NCI-H2107 treated with DMSO at 0.1 percent for 48 hours (cell line): ENCODE results near the gene CCDC183.
"Not testable (repeated sequence)": the region's sequence is repeated elsewhere in the genome, so short reads cannot be mapped to it uniquely, and the experiment has no call there.

Experiments used
- DNase-seq: peaks from one replicate; lab custom pipeline; 2025; ENCODE audit not compliant: unreplicated experiment; lab: John Stamatoyannopoulos, UW

Gene CCDC183

GRCh38 chr9:136760424-136760823, 35.7 kb upstream of the CCDC183 start:
- no peak for DNase-seq

DNA sequence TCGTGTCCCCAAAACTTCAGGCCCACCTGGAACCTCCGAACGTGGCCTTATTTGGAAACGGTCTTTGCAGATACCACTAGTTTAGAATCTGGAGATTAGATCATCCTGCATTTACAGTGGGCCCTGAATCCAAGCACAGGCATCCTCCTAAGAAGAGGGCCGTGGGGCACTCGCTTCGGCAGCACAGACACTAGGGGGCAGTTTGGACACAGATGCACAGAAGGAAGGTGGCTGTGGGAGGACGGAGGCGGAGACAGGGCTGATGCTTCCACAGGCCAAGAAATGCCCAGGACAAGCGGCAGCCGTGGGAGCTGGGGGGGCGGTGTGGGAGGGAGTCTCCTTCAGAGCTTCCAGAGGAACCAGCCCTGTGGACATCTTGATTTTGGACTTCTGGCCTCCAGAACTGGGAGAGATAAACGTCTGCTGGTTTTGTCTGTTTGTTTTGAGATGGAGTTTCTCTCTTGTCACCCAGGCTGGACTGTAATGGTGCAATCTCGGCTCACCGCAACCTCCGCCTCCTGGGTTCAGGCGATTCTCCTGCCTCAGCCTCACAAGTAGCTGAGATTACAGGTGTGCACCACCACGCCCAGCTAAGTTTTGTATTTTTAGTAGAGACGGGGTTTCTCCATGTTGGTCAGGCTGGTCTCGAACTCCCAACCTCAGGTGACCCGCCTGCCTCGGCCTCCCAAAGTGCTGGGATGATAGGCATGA, 35.1 kb upstream of the CCDC183 start:
- DNase-seq, result not testable (repeated sequence)

- no peak for DNase-seq
These were observed 34.6 kb upstream of the CCDC183 start for GRCh38 chr9:136761545-136761981.

DNA sequence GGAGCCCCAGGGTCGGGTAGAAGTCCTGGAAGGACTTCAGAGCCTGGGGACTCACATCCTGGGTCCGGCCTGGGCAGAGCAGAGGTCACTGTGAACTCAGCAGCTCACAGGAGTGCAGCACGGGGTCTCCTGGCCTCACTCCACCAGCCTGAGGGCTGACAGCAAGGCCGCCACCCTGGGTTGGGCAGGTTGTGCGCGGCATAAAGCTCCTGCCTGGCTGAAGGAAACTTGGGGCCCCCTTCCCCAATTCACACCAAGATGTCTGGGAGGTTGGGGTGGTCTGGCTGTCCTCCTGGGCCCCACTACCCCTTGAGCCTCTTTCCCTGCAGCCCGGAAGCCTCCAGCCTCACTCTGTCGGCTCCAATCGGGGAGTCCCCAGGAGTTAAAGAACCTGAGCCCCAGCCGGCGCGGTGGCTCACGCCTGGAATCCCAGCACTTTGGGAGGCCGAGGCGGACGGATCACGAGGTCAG, 33.9 kb upstream of the CCDC183 start:
- no peak for DNase-seq

- DNase-seq, result no peak
These were observed 33.1 kb upstream of the CCDC183 start for GRCh38 chr9:136762915-136763648.

DNA sequence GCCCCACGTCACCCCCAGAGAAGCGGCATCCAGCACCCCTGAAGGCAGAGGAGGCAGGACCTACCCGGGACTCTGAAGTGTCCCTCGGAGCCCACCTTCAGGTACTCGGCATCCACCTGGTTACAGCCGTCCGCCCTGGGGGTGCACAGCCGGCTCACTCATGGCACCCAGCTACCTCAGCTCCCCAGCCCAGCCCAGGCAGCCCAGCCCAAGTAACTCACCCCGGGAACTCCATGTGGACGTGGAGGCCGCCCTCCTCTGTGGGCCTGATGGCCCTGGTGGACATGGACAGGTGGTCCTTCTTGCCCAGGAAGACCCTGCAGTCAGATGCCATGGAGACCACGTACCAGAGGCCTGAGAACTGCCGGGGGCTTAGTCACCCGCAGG, 32.5 kb upstream of the CCDC183 start:
- DNase-seq, result no peak

DNA sequence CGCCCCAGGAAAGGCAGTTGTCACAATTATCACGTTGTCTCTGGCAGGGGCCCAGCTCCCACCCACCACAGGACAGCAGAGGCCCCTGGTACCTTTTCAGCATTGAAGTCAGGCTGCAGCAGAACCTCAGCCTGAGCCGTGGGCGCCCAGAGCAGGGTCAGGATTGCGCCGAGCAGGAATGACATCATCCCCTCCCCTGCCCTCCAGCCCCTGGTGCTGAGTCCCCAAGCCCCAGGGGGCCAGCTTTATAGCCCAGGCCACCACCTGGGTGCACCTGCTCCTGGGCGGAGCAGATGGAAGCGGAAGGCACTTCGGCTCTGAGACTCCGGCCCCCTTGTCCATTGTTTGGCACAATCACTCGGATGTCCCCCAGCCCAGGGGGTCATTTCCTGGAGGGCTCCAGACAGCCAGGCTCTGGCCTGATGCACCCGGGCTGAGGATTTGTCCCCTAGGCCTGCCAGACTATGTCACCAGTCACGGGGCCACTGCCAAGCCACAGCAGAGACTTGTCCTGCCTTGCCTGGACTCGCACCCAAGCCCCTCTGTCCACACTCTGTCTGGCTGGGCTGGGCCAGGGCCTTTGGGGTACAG, 31.7 kb upstream of the CCDC183 start, which contains the start of gene LCN15:
LCN15 (minus strand) TSS at position 218 of the 591 bp plus-strand sequence; CDS start at position 188, 30 bp downstream.
- peak; percentile 51 for DNase-seq

DNA sequence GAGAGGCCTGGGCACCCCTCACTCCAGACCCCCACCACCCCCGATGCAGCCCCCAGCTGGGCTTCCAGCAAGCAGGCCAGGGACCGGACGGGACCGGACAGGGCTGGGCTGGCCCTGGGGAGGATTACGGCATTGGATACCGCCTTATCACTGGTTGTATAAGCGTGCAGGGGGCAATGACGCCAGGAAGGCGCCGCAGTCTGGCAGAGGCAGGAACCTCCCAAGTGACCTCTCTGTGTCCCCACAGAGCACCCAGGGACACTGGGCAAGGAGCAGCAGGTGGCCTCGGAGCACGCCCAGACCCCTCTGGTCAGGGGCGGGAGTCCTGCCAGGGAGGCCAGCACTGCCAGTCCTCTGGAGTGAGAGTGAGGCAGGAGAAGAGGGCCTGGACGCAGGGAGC, 31.1 kb upstream of the CCDC183 start:
- DNase-seq, result no peak

DNA sequence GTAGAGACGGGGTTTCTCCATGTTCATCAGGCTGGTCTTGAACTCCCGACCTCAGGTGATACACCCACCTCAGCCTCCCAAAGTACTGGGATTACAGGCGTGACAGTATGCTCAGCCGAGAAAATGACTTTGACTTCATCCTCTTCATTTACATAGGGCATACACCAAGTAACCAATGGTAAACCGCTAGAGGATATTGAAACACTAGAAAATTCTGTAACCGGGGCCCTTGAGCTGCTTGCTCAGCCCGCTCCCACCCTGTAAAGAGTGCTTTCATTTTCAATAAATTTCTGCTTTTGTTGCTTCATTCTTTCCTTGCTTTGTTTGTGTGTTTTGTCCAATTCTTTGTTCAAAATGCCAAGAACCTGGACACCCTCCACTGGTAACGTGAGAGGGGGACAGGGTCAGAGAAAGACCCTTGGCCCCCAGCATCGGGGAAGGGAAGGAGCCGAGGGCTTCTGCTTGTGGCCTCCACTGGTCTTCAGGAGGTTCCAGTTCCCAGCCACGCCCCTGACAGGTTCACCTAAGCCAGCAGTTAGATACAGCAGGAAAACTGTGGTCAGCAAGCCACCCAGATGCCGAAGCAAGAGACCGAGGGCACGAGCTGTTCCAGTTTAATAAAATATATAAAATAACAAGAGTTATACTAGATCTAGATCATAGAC, 30.3 kb upstream of the CCDC183 start:
- DNase-seq, result not testable (repeated sequence)

DNA sequence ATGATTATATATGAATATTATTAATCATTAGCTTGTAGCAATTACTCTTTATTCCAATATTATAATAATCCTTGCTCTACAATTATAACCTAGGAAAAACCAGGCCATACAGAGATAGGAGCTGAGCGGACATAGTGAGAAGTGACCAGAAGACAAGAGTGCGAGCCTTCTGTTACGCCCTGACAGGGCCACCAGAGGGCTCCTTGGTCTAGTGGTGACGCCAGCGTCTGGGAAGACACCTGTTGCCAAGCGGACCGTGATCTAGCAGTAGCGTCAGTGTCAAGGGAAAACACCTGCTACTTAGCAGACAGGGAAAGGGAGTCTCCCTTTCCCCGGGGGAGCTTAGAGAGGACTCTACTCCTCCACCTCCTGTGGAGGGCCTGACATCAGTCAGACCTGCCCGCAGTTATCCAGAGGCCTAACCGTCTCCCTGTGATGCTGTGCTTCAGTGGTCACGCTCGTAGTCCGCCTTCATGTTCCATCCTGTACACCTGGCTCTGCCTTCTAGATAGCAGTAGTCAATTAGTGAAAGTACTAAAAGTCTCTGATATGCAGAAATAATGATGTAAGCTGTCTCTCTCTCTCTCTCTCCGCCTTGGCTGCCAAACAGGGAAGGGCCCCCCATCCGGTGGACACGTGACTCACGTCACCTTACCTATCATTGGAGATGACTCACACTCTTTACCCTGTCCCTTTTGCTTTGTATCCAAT, 29.6 kb upstream of the CCDC183 start:
- not testable (repeated sequence) for DNase-seq

DNA sequence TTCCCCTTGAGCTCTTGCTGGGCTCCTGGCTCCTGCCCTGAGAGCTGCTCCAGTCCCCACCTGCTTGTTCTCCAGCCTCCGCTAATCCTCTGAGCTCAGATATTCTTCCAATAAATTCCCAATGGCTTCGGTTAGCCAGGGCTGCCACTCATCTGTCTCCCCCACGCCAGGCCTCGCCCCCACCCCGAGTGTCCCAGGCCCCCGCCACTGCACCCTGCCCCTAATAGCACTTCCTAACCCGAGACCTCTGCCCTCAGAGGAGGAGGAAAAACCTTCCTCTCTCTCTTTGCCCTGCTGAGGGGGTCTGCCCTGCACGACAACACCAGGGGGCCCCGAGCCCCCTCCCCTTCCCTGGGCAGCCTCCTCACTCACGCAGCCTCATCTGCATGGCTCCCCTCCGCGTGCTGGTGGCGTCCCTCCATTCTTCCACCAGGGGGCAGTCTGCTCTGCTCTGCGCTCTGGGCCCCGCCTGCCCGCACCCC, 26.4 kb upstream of the CCDC183 start:
- peak; percentile 46 for DNase-seq

DNA sequence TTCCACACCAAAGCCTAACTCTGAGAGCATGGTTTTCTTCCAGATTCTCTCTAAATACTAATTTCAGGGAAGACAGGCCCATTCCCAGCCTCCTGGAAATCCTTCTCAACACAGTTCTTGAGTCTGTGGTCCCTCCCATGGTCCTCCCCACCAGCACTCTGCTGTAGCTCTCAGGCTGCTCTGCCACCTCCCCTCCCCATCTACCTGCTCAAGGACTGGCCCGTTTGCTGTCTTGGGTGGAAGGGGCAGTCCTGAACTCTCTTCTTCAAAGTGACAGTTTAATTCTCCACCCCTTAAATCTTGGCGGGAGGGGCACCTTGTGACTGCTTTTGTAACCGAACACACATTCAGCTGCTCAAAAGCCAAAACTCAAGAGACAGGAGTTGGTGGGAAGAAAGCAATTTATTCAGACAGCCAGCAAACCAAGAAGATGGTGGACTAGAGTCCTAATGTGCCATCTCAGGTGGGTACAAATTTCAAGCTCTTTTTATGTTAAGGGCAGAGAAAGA, 24.2 kb upstream of the CCDC183 start:
- no peak for DNase-seq

GRCh38 chr9:136773386-136774044, 22.6 kb upstream of the CCDC183 start:
- DNase-seq, result no peak

DNA sequence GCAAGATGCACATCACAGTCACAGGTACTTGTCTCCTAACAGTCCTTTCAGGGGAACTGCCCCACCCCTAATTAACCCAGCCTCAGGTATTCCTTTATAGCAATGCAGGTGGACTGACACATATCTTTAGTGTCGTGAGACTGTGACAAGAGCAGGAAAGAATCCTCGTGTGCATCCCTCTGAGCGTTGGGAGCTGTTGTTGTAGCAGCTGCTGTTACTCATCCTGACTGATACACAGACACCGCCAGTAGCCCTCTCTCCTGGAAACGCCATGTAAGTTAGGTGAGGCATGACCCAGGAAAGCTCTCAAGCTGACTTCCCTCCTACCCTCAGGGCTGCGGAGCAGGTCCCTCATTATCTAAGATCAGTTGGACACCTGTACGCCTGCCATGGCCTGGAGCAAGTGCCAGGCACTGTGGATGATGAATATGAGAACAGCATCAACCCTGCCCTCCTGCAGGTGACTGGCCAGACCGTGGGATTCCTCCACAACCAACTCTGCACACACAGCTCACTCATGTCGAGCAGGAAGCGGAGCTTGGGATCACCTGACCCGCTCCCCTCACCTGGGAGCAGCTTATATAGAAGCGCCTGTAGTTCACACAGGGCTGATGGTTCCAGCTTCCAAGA, 21.6 kb upstream of the CCDC183 start:
- no peak for DNase-seq

DNA sequence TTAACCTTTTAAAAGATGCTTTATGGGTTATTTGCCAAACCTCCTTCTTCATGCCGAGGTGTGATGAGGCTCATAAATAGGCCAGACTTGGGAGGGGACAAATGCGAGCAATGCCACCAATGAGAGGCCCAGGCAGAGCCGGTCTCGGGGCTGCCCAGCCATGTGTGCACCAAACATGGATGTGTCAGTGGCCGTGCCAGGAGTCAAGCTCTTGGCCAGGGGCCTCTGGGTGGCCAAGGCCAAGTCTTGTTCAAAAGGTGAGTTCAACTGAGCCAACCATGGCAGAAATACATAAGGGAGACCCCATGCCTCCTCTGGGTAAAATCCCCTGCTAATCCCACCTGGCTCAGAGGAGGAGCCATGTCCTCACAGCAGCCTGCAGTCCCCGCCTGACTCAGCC, 20.9 kb upstream of the CCDC183 start:
- DNase-seq, result no peak

- DNase-seq, result no peak
These were observed 19.2 kb upstream of the CCDC183 start for GRCh38 chr9:136776947-136777346.

DNA sequence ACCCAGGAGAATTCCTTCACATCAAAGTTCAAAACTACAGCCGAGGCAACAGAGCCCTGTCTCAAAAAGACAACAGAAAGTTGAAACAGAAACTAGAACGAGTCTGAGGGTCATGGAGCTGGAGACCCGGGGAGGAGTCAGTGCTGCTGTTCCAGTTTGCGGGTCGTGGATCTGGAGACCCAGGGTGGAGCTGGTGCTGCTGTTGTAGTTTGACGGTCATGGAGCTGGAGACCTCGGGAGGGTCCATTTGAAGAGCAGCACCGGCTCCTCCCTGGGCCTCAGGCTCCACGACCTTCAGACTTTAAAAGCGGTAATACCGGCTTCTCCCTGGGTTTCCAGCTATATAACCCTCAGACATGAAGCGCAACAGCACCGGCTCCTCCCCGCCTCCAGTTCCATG, 18.8 kb upstream of the CCDC183 start:
- no peak for DNase-seq

GRCh38 chr9:136779808-136780207, 16.3 kb upstream of the CCDC183 start:
- no peak for DNase-seq

DNA sequence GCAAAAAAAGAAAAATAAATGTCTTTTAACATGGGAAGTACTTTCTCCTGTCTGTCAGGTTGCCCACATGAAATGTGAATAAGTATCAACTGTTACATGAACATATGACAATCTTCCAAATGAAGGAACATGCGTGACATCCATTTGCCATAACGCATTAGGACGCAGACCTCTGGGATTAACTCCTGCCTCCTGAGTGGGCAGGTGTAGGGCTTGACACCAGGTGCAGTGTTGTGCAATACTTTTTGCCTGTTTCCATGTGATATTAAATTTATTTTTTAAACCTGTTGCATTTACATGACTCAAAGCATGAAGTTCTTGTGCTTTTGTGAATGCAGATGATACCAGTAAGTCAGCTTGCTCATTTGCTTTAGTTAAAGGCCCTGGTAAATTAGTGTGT, 13.7 kb upstream of the CCDC183 start:
- DNase-seq, result no peak
